ENCODE measurements around the gene MIPEP.

MIPEP gene

GRCh38 chr13:23801141-23801540 lies 88.1 kb downstream of the MIPEP start:
- TF ChIP-seq MAX (IDR thresholded peaks at IDR 0.05) (no peak), TCF12 (IDR thresholded peaks at IDR 0.05; ENCODE audit: low read depth) (no peak), USF1 (IDR thresholded peaks at IDR 0.05) (no peak), NFIC (IDR thresholded peaks at IDR 0.05) (no peak), FOXM1 (IDR thresholded peaks at IDR 0.05; ENCODE audit: borderline replicate concordance, low read depth) (no peak), TAF1 (IDR thresholded peaks at IDR 0.05; ENCODE audit: low read depth) (no peak), CEBPB (IDR thresholded peaks at IDR 0.05) (no peak), EGR1 (IDR thresholded peaks at IDR 0.05) (no peak), EP300 (IDR thresholded peaks at IDR 0.05; ENCODE audit: borderline replicate concordance) (no peak), TEAD4 (IDR thresholded peaks at IDR 0.05) (no peak), CREB1 (IDR thresholded peaks at IDR 0.05; ENCODE audit: low read depth) (no peak), ZBTB7A (IDR thresholded peaks at IDR 0.05; ENCODE audit: low read depth) (no peak), RAD21 (IDR thresholded peaks at IDR 0.05; ENCODE audit: low read depth) (no peak)

GRCh38 chr13:23799945-23800344 lies 89.3 kb downstream of the MIPEP start:
- TF ChIP-seq CREB1 (IDR thresholded peaks at IDR 0.05; ENCODE audit: low read depth) (no peak), NFIC (IDR thresholded peaks at IDR 0.05) (no peak), TAF1 (IDR thresholded peaks at IDR 0.05; ENCODE audit: low read depth) (no peak), MAX (IDR thresholded peaks at IDR 0.05) (no peak), FOXM1 (IDR thresholded peaks at IDR 0.05; ENCODE audit: borderline replicate concordance, low read depth) (no peak), EP300 (IDR thresholded peaks at IDR 0.05; ENCODE audit: borderline replicate concordance) (no peak), USF1 (IDR thresholded peaks at IDR 0.05) (no peak), TCF12 (IDR thresholded peaks at IDR 0.05; ENCODE audit: low read depth) (no peak), ZBTB7A (IDR thresholded peaks at IDR 0.05; ENCODE audit: low read depth) (no peak), RAD21 (IDR thresholded peaks at IDR 0.05; ENCODE audit: low read depth) (no peak), EGR1 (IDR thresholded peaks at IDR 0.05) (no peak), CEBPB (IDR thresholded peaks at IDR 0.05) (no peak), YY1 (IDR thresholded peaks at IDR 0.05; ENCODE audit: low read depth) (no peak), REST (IDR thresholded peaks at IDR 0.05; ENCODE audit: low read depth) (no peak), TEAD4 (IDR thresholded peaks at IDR 0.05) (no peak)

- TF ChIP-seq EP300 (IDR thresholded peaks at IDR 0.05; ENCODE audit: borderline replicate concordance) (no peak), USF1 (IDR thresholded peaks at IDR 0.05) (no peak), ZBTB7A (IDR thresholded peaks at IDR 0.05; ENCODE audit: low read depth) (no peak), EGR1 (IDR thresholded peaks at IDR 0.05) (no peak), TEAD4 (IDR thresholded peaks at IDR 0.05) (no peak), YY1 (IDR thresholded peaks at IDR 0.05; ENCODE audit: low read depth) (no peak), TCF12 (IDR thresholded peaks at IDR 0.05; ENCODE audit: low read depth) (no peak), FOXM1 (IDR thresholded peaks at IDR 0.05; ENCODE audit: borderline replicate concordance, low read depth) (no peak), CREB1 (IDR thresholded peaks at IDR 0.05; ENCODE audit: low read depth) (no peak), TAF1 (IDR thresholded peaks at IDR 0.05; ENCODE audit: low read depth) (no peak), CEBPB (IDR thresholded peaks at IDR 0.05) (no peak), NFIC (IDR thresholded peaks at IDR 0.05) (no peak), MAX (IDR thresholded peaks at IDR 0.05) (no peak), REST (IDR thresholded peaks at IDR 0.05; ENCODE audit: low read depth) (no peak), RAD21 (IDR thresholded peaks at IDR 0.05; ENCODE audit: low read depth) (no peak)
These were observed 91.8 kb downstream of the MIPEP start for GRCh38 chr13:23797276-23797903.

- TF ChIP-seq USF1 (IDR thresholded peaks at IDR 0.05) (no peak), EP300 (IDR thresholded peaks at IDR 0.05; ENCODE audit: borderline replicate concordance) (no peak), EGR1 (IDR thresholded peaks at IDR 0.05) (no peak), FOXM1 (IDR thresholded peaks at IDR 0.05; ENCODE audit: borderline replicate concordance, low read depth) (no peak), TEAD4 (IDR thresholded peaks at IDR 0.05) (no peak), NFIC (IDR thresholded peaks at IDR 0.05) (no peak), MAX (IDR thresholded peaks at IDR 0.05) (no peak), REST (IDR thresholded peaks at IDR 0.05; ENCODE audit: low read depth) (no peak), CREB1 (IDR thresholded peaks at IDR 0.05; ENCODE audit: low read depth) (no peak), TCF12 (IDR thresholded peaks at IDR 0.05; ENCODE audit: low read depth) (no peak), YY1 (IDR thresholded peaks at IDR 0.05; ENCODE audit: low read depth) (no peak), RAD21 (IDR thresholded peaks at IDR 0.05; ENCODE audit: low read depth) (no peak), CEBPB (IDR thresholded peaks at IDR 0.05) (no peak), TAF1 (IDR thresholded peaks at IDR 0.05; ENCODE audit: low read depth) (no peak), ZBTB7A (IDR thresholded peaks at IDR 0.05; ENCODE audit: low read depth) (no peak)
These were observed 92.6 kb downstream of the MIPEP start for GRCh38 chr13:23796551-23796950.
